Measurements from ENCODE around the gene OR9A2. TPM values are rescaled to one million over a fixed set of nuclear protein-coding genes. Genes with fewer than 3 reads are reported as not detected.

The OR9A2 gene
- total and polyA plus RNA-seq, 10 of the 15 experiments (the other 5 are each of a cell fraction or from before 2014, with no cell fraction given), result not detected

DNA sequence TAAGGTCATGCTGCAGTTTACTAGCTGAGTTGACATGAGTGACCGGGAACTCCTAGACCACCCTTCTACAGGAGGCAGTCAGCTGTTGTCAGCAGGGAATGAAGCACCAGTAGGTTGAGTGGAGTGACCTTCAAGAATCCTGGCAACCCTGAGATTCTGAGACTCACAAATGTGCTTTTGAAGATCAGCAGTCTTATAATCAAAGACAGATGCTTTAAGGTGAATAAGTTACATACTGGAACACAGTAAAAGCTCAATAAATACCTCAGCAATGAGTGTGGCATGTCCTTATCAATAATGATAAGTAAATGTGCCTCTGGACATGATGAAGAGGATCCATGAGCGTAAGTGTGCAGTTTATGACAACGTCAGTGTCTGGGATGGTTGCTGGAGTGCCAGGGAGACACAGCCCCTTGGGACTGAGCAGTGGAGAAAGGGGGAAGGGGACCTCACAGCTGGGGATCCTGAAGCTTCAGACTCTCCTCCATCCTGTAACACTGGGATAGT lies 13.3 kb upstream of the OR9A2 start (continued):
- TF ChIP-seq, protein P1, sequence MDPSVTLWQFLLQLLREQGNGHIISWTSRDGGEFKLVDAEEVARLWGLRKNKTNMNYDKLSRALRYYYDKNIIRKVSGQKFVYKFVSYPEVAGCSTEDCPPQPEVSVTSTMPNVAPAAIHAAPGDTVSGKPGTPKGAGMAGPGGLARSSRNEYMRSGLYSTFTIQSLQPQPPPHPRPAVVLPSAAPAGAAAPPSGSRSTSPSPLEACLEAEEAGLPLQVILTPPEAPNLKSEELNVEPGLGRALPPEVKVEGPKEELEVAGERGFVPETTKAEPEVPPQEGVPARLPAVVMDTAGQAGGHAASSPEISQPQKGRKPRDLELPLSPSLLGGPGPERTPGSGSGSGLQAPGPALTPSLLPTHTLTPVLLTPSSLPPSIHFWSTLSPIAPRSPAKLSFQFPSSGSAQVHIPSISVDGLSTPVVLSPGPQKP (IDR thresholded peaks at IDR 0.05; ENCODE audit: low read depth, low read length), result no peak
- TF ChIP-seq, protein P2, sequence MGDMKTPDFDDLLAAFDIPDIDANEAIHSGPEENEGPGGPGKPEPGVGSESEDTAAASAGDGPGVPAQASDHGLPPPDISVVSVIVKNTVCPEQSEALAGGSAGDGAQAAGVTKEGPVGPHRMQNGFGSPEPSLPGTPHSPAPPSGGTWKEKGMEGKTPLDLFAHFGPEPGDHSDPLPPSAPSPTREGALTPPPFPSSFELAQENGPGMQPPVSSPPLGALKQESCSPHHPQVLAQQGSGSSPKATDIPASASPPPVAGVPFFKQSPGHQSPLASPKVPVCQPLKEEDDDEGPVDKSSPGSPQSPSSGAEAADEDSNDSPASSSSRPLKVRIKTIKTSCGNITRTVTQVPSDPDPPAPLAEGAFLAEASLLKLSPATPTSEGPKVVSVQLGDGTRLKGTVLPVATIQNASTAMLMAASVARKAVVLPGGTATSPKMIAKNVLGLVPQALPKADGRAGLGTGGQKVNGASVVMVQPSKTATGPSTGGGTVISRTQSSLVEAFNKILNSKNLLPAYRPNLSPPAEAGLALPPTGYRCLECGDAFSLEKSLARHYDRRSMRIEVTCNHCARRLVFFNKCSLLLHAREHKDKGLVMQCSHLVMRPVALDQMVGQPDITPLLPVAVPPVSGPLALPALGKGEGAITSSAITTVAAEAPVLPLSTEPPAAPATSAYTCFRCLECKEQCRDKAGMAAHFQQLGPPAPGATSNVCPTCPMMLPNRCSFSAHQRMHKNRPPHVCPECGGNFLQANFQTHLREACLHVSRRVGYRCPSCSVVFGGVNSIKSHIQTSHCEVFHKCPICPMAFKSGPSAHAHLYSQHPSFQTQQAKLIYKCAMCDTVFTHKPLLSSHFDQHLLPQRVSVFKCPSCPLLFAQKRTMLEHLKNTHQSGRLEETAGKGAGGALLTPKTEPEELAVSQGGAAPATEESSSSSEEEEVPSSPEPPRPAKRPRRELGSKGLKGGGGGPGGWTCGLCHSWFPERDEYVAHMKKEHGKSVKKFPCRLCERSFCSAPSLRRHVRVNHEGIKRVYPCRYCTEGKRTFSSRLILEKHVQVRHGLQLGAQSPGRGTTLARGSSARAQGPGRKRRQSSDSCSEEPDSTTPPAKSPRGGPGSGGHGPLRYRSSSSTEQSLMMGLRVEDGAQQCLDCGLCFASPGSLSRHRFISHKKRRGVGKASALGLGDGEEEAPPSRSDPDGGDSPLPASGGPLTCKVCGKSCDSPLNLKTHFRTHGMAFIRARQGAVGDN (IDR thresholded peaks at IDR 0.05), result no peak
- no peak for TF ChIP-seq SMAD1 (IDR thresholded peaks at IDR 0.05; ENCODE audit: low read depth, partially characterized antibody)

DNA sequence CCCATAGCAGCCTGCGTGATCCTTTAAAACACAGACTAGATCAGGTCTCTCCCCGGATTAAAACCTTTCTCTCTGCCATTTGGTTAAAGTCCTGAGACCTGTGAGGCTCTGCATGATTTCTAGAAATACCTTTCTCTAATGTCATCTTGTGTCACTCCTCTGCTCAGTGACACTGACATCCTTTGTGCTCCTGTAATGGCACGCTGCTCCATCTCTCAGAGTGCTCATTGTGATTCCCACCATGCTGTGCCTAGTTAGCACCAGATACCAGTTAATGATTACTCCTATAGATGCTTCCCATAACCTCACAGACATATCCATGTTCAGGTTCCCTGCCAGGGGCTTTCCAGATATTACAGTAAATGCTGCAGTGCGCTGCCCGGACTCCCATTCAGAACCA lies 11.7 kb upstream of the OR9A2 start:
- no peak overlapping the region for H3K4me3 ChIP-seq
- H3K27ac ChIP-seq (ENCODE audit: control insufficient read depth, insufficient read depth), result no peak overlapping the region
- POLR2A ChIA-PET, result no interaction called here
- no peak overlapping the region for H3K4me2 ChIP-seq (ENCODE audit: control insufficient read depth, insufficient read depth)
- H3K36me3 ChIP-seq (ENCODE audit: control insufficient read depth in 2 of 2, insufficient read depth in 2 of 2, low read length in 1 of 2), result no peaks in the 10 kb centered on the region
- no peaks in the 10 kb centered on the region for H3K27me3 ChIP-seq (replicated peaks in 1 of 2; ENCODE audit: control insufficient read depth in 2 of 2, insufficient read depth in 2 of 2, low read length in 1 of 2)
- no peak overlapping the region for H3K9ac ChIP-seq (ENCODE audit: control insufficient read depth, insufficient read depth, low read length)
- no peaks in the 10 kb centered on the region for H4K20me1 ChIP-seq (ENCODE audit: control insufficient read depth, insufficient read depth)
- H3K4me1 ChIP-seq (ENCODE audit: control insufficient read depth, insufficient read depth, low read length), result no peaks in the 10 kb centered on the region
- SMC1A ChIA-PET (ENCODE audit: uncharacterized antibody, unreplicated experiment), result no interaction called here
- FAIRE-seq (no peak), DNase-seq (ENCODE audit: low read depth, low spot score) (no peak), ATAC-seq (no peak)
- no peaks in the 10 kb centered on the region for H3K9me3 ChIP-seq (replicated peaks; ENCODE audit: control insufficient read depth, insufficient read depth, low read length)
- CTCF ChIA-PET, result no interaction called here
- no peak overlapping the region for H2AFZ ChIP-seq (ENCODE audit: control insufficient read depth, low read depth, low read length)
- intact Hi-C loops (cut with micrococcal nuclease; ENCODE audit: unreplicated experiment) (no loop called here), in situ Hi-C loops (cut with MboI) (no loop called here)
- 66% methylated on average over 5 of the region's 5 CpGs for WGBS (ENCODE audit: insufficient coverage, insufficient replicate concordance, low lambda C conversion rate, missing lambda C conversion rate)
- RAD21 ChIA-PET (ENCODE audit: unreplicated experiment), result no interaction called here
- BruUV-seq (replicated peaks), result no TSS peak
- H3K79me2 ChIP-seq (ENCODE audit: control insufficient read depth, insufficient read depth, low read length), result no peaks in the 10 kb centered on the region
- TF ChIP-seq HDAC6 (IDR thresholded peaks at IDR 0.05; ENCODE audit: unreplicated experiment) (no peak), STAT3 (IDR thresholded peaks at IDR 0.05; ENCODE audit: low read depth, low read length) (no peak), YBX1 (IDR thresholded peaks at IDR 0.05) (no peak), BACH1 (IDR thresholded peaks at IDR 0.05; ENCODE audit: borderline replicate concordance) (no peak), SMAD5 (IDR thresholded peaks at IDR 0.05; ENCODE audit: low read depth) (no peak)
- TF ChIP-seq, protein P3, sequence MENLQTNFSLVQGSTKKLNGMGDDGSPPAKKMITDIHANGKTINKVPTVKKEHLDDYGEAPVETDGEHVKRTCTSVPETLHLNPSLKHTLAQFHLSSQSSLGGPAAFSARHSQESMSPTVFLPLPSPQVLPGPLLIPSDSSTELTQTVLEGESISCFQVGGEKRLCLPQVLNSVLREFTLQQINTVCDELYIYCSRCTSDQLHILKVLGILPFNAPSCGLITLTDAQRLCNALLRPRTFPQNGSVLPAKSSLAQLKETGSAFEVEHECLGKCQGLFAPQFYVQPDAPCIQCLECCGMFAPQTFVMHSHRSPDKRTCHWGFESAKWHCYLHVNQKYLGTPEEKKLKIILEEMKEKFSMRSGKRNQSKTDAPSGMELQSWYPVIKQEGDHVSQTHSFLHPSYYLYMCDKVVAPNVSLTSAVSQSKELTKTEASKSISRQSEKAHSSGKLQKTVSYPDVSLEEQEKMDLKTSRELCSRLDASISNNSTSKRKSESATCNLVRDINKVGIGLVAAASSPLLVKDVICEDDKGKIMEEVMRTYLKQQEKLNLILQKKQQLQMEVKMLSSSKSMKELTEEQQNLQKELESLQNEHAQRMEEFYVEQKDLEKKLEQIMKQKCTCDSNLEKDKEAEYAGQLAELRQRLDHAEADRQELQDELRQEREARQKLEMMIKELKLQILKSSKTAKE (IDR thresholded peaks at IDR 0.05; ENCODE audit: low read depth, poor library complexity, severe bottlenecking), result no peak
- TF ChIP-seq, protein P4, sequence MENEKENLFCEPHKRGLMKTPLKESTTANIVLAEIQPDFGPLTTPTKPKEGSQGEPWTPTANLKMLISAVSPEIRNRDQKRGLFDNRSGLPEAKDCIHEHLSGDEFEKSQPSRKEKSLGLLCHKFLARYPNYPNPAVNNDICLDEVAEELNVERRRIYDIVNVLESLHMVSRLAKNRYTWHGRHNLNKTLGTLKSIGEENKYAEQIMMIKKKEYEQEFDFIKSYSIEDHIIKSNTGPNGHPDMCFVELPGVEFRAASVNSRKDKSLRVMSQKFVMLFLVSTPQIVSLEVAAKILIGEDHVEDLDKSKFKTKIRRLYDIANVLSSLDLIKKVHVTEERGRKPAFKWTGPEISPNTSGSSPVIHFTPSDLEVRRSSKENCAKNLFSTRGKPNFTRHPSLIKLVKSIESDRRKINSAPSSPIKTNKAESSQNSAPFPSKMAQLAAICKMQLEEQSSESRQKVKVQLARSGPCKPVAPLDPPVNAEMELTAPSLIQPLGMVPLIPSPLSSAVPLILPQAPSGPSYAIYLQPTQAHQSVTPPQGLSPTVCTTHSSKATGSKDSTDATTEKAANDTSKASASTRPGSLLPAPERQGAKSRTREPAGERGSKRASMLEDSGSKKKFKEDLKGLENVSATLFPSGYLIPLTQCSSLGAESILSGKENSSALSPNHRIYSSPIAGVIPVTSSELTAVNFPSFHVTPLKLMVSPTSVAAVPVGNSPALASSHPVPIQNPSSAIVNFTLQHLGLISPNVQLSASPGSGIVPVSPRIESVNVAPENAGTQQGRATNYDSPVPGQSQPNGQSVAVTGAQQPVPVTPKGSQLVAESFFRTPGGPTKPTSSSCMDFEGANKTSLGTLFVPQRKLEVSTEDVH (IDR thresholded peaks at IDR 0.05; ENCODE audit: low read depth, partially characterized antibody), result no peak
- TF ChIP-seq, protein P5, sequence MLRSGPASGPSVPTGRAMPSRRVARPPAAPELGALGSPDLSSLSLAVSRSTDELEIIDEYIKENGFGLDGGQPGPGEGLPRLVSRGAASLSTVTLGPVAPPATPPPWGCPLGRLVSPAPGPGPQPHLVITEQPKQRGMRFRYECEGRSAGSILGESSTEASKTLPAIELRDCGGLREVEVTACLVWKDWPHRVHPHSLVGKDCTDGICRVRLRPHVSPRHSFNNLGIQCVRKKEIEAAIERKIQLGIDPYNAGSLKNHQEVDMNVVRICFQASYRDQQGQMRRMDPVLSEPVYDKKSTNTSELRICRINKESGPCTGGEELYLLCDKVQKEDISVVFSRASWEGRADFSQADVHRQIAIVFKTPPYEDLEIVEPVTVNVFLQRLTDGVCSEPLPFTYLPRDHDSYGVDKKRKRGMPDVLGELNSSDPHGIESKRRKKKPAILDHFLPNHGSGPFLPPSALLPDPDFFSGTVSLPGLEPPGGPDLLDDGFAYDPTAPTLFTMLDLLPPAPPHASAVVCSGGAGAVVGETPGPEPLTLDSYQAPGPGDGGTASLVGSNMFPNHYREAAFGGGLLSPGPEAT (IDR thresholded peaks at IDR 0.05; ENCODE audit: low read depth), result no peak
